GM04504 (cell line): Measurements from ENCODE around the gene INSYN1.
"Not testable (repeated sequence)": the region's sequence is repeated elsewhere in the genome, so short reads cannot be mapped to it uniquely, and the experiment has no call there.

Experiments
- DNase-seq: peaks from one replicate; pipeline ENCODE4 v3.0.0-alpha.2; 2012; ENCODE audit warnings: low read depth

The INSYN1 gene

GRCh38 chr15:73712107-73712506 lies 41.0 kb downstream of the INSYN1 start:
- no peak for DNase-seq

- DNase-seq: no peak
These were observed 41.6 kb downstream of the INSYN1 start for GRCh38 chr15:73711526-73711925.

- no peak for DNase-seq
These were observed 42.8 kb downstream of the INSYN1 start for GRCh38 chr15:73710321-73710720.

GRCh38 chr15:73709686-73710085 lies 43.5 kb downstream of the INSYN1 start:
- DNase-seq: no peak

GRCh38 chr15:73709241-73709640 lies 43.9 kb downstream of the INSYN1 start:
- no peak for DNase-seq

- no peak for DNase-seq
These were observed 44.5 kb downstream of the INSYN1 start for GRCh38 chr15:73708691-73709090.

- DNase-seq: no peak
These were observed 48.1 kb downstream of the INSYN1 start for GRCh38 chr15:73704869-73705645.

GRCh38 chr15:73704142-73704868 lies 48.8 kb downstream of the INSYN1 start:
- not testable (repeated sequence) for DNase-seq

- DNase-seq: not testable (repeated sequence)
These were observed 49.5 kb downstream of the INSYN1 start for GRCh38 chr15:73703601-73704000.

GRCh38 chr15:73702311-73703239 lies 50.6 kb downstream of the INSYN1 start:
- not testable (repeated sequence) for DNase-seq

GRCh38 chr15:73700041-73700842 lies 52.9 kb downstream of the INSYN1 start:
- peak; percentile 45 for DNase-seq

GRCh38 chr15:73699249-73700040 lies 53.7 kb downstream of the INSYN1 start:
- no peak for DNase-seq

- peak; percentile 85 for DNase-seq
These were observed 56.1 kb downstream of the INSYN1 start for GRCh38 chr15:73697033-73697467.

- no peak for DNase-seq
These were observed 56.5 kb downstream of the INSYN1 start for GRCh38 chr15:73696641-73697001.

- no peak for DNase-seq
These were observed 57.1 kb downstream of the INSYN1 start for GRCh38 chr15:73695773-73696640.

GRCh38 chr15:73694419-73694818 lies 58.7 kb downstream of the INSYN1 start:
- DNase-seq: no peak

GRCh38 chr15:73691396-73691795 lies 61.8 kb downstream of the INSYN1 start:
- DNase-seq: peak; percentile 36

GRCh38 chr15:73688455-73688854 lies 64.7 kb downstream of the INSYN1 start:
- DNase-seq: no peak

GRCh38 chr15:73687351-73687750 lies 65.8 kb downstream of the INSYN1 start:
- DNase-seq: no peak
